Stomach (tissue), 4 donors: ENCODE results near the gene IGSF11.

Experiments
- POLR2A ChIP-seq, 4 donors: fragments of 450-650 bp; IDR thresholded peaks; one replicate each; pipeline ENCODE4 v1.6.1; 2016; ENCODE audit warnings: antibody characterized with exemption in 4 of 4, control low read depth in 2 of 4, mild to moderate bottlenecking in 1 of 4, moderate library complexity in 1 of 4
- POLR2AphosphoS5 ChIP-seq, 3 donors: sonication (generic); formaldehyde crosslinking; IDR thresholded peaks; one replicate each; pipeline ENCODE4 v1.6.1; 2016; ENCODE audit warnings: antibody characterized with exemption in 3 of 3

- no peak for TF ChIP-seq POLR2AphosphoS5 (IDR thresholded peaks at IDR 0.05)
- no peak for TF ChIP-seq POLR2A (IDR thresholded peaks at IDR 0.05)
These were observed 38.8 kb upstream of the IGSF11 start for GRCh38 chr3:119073258-119074001.
